Mesenteric fat pad (tissue), 1 donor: Measurements from ENCODE around the gene TMEM176B. TPM values are rescaled to one million over a fixed set of nuclear protein-coding genes. Genes with fewer than 3 reads are reported as not detected.

Source experiments
- DNase-seq: peaks from one replicate; pipeline ENCODE4 v3.0.0-alpha.2; 2020; ENCODE audit warnings: low spot score
- long read RNA-seq: library from polyadenylated mRNA; unstranded; transcript quantifications from one replicate; pipeline ENCODE4 v2.0.0, GENCODE V29; 2020
- total RNA-seq: library from RNA; stranded (reverse); fragmentation: NEBNext Ultra II Directional; extraction: Animal tissue kit (Norgen Biotek cat#: 25700); gene quantifications from one replicate; pipeline ENCODE4 v1.2.1, GENCODE V29; 2021
- donor health status: DM: yes; HTN: yes; CAD: no.

TMEM176B gene
- total RNA-seq, result 57.8 TPM
- long read RNA-seq, transcript TMEM176B-202 (6 exons, 1,206 nt), result minor isoform, 8 of 149 reads
- long read RNA-seq, transcript TMEM176B-201 (7 exons, 1,129 nt), result major isoform, 118 of 149 reads
- long read RNA-seq, transcript TMEM176B-204 (7 exons, 1,430 nt), result minor isoform, 6 of 149 reads
- long read RNA-seq, partial matches to known transcripts, result 3 of 149 reads
- long read RNA-seq, other reads (novel, unspliced or antisense), result 13 of 149 reads

DNA sequence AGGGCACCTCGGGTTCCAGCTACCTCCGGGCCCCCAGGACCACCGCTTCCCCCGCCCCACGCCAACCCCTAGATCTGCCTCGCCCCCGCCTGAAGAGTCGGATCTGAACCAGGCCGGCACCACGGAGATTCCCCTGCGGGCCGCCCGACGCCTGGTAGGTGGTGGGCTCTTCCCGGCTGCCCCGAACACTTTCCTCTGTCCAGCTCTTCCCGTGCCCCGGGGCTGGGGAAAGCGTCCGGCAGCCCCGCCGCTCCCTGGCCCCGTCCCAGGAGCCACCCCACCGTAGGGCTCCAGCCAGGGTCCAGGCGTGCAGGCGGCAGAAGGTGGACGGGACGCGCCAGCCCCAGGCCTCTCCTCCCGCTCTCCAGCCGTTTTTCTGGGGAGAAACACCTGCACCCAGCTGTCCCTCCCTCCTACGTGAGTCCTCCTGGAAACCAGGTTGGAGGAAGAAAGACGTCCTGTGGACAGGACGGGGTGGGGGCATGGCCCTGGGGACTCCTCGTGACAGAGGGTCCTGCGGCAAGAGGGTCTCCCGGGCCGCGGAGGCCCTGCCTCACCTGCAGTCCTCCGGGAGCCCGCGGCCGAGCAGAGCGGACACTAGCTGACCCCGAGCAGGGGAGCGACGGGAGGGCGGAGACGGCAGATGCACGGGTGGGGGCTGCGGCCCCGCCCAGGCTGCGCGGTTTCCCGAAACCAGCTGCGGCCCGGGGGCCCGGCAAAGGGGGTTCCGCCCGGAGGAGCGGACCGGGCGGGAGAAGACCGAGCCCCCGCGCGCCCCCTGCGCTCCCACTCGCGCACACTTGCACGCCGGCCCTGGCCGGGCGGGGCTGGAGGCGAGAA, at the start of gene TMEM176B:
Gene TMEM176B, minus strand, starts transcription at position 624 of the 840 bp plus-strand sequence. CDS start 3,795 bp downstream, outside the sequence.
- DNase-seq, result no peak

DNA sequence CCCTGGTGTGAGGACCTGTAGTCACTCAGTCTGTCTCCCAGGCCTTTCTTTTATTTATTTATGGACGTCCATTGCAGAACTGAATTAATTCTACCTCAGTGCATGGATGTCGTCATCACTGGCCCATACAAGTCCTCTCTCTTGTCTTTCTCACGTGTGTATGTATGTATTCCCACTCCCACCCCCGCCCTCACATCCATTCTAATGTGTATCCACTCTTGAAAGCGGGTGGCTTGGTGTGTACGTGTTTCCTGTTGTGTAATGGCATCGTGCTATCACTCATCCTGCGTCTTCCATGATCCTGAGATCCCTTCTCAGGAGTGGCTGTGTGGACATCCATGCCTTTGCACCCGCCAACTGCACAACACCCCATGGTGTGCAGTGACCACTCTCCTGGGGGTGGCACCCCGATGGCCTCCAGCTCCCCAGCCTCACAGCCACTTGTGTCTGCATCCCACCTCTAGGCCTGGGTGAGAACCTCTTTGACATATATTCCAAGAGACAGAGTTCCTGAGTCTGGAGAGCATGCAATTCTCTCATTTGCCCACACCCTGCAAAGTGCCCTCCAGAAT, 49.1 kb upstream of the TMEM176B start:
- DNase-seq, result no peak

DNA sequence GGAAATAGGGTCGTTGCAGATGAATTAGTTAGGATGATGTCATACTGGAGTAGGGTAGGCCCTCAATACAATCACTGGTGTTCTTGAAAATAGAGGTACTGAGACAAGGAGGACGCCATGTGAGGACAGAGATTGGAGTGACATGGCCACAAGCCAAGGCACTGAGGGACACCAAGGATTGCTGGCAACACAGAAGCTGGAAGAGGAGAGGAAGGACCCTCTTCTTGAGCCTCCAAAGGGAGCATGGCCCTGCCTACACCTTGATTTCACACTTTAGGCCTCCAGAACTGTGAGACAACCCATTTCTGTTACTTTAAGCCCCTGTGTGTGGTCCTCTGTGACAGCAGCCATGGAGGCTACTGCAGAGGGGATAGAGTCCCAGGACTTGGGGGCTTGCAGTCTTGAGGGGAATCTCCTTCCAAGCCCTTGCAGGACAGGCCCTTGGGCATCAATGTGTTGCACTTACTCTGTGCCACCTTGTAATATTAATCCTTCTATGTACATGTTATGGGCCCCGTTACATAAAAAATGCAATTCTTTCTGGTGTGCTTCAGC, 48.5 kb upstream of the TMEM176B start:
- DNase-seq, result no peak

DNA sequence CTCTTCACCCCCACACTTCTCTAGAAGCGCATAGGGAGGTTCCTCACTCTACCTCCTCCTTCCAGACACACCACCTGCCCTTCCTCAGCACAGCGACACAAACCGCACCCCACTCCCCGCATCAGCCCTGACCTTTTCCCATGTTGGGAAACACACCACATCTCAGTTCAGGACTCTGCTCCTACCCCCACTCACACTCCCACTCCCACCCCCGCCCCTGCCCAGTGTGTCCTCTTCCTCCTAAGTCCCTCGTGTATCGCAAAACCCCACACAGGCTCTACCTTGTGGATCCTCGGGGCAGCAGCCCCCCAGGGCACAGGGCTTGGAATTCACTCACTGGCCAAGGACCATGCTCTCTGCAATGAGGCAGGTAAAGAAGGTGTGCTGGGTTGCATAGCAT, 47.9 kb upstream of the TMEM176B start:
- no peak for DNase-seq

- DNase-seq, result no peak
Measured at GRCh38 chr7:150847536-150847935, 47.4 kb upstream of the TMEM176B start.

DNA sequence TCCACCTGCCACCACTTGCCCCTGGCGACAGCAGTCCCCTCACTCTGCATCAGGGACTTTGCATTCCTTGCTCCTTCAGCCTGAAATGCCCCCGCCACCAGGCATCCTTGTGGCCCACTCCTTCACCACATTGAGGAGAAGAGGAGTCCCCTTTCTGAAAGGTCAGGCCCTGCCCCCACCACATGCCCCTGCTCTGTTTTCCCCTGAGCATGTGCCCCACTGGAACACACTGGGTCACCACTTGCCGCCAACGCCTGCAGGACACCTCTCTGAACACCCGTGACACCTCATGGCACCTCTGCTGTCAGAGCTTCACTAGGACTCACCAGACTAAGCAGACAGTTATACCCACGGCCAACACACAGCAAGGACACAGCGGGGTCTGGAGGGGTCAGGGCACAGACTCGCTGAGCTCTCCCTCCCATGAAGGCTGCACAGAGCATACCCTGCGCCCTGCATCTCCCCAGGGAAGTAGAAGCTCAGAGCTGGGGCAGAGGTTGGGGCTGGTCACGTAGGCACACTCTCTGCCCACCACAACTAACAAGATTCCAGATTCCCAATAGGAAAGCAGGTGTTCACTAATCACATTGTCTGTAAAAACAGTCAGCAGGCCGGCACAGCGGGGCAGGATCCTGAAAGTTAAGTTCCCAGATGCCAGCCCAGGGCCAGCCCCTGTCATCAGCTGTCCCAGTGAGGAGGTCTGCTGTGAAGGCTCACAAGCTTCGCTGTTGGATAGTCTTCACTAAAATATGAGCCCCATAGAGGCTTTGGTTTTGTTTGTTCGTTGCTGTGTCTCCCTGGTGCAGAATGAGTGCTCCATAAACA, 46.3 kb upstream of the TMEM176B start:
- no peak for DNase-seq

DNA sequence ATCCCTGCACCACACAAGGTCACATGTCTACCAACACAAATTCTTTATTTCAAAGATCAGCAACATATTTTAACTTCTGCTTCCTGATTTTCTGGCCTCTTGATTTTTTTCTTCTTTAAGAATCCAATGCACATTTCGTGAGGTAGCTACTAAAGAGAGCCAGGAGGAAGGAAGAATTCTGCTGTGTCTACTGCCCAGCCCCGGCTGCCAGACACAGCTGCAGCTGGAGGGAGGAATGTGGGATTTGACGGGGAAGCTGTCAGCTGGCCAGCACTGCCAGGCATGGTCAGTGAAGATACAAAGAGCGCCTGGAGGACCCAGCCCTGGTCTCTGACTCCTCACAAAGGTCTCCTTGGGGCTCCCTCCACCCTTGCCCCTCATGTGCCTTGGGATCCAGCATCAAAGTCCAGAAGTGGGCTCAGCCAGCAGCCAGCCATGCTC, 45.3 kb upstream of the TMEM176B start:
- no peak for DNase-seq

- DNase-seq, result no peak
Measured at GRCh38 chr7:150842716-150843115, 42.6 kb upstream of the TMEM176B start.

DNA sequence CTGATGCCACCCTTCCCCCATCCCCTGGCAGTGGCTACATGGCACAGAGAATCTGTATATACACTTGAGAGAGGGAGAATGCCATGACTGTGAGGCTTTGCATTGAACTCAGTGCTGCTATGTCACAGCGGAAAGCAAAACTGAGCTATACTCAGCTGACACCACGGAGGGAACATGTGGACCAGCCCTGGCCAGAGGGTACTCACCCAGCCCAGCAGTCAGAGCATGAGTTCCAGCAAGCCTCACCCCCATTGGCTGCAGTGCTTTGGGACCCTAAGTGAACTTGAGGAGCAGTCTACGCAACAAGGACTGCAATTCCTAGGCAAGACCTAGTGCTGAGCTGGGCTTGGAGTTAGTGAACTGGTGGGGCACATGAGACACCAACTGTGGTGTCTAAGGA, 41.9 kb upstream of the TMEM176B start:
- DNase-seq, result no peak

- no peak for DNase-seq
Measured at GRCh38 chr7:150838965-150839650, 38.9 kb upstream of the TMEM176B start.

DNA sequence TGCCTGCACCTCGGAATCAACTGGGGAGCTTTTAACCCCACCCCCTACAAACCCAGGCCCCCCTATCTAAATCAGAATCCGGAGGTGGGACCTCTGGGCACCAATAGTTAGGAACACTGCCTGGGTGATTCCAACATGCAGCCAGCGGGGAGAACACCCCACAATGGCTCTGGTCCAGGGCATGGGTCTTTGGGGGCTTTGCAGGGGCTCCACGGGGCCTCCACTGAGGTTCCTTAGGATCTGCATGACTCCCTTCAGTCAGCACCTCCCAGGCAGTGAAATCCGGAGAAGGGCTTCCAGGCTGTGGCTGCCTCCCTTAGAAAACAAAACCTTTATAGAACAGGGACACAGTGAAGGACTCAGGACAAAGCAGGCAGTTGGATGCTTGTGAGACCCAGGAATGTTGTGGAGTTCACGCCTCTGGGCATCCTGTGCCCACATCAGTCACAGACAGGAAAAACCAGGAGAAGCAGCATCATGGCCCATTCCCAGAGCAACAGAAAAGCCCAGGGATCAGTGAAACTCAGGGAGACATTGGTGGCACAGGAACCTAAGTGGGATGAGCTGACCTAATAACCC, 35.6 kb upstream of the TMEM176B start:
- no peak for DNase-seq

DNA sequence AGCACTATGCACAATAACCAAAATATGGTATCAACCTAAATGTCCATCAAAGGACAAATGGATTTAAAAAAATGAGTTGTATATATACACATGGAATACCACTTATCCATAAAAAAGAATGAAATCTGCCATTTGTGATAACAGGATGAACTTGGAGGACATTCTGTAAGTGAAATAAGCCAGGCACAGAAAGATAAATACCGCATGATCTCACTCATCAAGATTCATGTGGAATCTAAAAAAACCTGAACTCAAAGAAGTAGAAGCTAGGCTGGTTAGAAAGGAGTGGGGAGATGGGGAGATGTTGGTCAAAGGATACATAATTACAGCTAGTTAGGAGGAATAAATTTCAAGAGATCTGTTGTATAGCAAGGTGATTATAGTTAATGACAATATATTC, 34.9 kb upstream of the TMEM176B start:
- DNase-seq, result no peak

- DNase-seq, result no peak
Measured at GRCh38 chr7:150831851-150832250, 31.7 kb upstream of the TMEM176B start.

GRCh38 chr7:150830937-150831336, 30.8 kb upstream of the TMEM176B start:
- DNase-seq, result no peak

DNA sequence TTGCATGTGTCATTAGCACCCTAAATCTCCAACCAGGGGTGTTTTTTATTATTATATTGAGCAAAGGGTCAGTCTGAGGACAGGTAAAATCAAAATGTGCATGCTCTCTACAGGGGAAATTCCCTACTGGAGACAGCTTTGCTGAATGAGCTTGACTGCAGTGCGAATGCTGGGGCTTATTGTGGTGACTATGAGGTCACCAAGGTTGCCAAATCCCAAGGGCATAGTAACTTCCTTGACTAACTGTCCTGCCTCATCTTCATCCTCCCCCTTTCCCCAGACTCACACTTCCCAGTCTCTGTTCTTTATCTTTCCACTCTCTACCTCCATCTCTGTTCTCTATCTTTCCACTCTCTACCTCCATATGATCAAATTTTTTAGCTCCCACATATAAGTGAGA, 29.3 kb upstream of the TMEM176B start:
- no peak for DNase-seq

DNA sequence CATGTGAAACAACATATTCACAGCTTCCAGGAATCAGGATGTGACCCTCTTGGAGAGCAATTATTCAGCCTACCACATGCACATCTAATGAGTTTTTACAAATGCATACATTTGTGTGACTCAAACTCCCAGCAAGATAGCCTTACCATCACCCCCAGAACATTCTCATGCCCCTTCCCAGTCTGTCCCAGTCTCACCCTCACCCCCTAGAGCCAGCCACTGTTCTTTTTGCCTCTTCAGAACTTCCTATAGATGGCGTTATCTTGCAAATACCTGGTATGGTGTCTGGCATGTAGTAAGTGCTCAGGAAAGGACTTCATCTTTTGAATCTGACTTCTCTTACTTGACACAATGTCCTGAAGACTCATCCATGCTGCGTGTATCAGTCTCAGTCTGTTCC, 28.2 kb upstream of the TMEM176B start:
- no peak for DNase-seq

DNA sequence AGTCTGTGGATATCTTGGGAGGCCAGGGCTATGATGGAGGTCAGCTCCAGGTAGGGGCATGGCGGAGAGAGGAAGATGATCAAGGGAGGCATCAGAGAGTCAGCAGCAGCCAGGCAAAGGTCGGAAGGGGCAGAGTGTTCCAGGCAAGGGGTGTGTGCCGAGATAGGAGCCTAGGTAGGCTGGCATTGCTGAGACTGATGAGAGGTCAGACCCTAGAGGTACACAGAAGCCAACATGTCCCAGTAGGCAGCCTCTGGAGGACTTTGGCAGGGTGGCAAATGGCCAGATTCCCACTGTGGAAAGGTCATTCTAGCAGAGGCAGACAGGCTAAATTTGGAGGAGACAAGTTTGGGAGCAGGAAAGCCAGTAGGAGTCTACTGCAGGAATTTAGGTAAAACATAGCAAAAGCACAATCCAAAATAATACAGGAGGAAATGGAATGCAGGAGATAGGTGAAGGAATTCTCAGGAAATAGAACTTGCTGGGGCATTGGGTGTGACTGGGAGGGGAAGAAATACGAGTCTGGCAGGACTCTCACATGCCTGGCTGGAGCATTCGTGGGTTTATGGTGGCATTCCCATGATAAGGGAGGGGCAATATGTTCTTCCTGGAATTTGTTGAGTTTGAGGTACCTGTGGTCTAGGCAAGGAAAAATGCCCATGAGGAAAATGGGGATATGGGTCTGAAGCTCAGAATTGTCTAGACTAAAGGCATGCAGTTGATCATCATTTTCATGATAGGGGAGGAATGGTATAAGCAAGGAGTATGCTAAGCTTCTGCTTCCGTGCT, 26.1 kb upstream of the TMEM176B start:
- DNase-seq, result no peak

- DNase-seq, result no peak
Measured at GRCh38 chr7:150824379-150825177, 24.4 kb upstream of the TMEM176B start.
